AG08396 (cell line): ENCODE results near the gene GPR142.
"Not testable (repeated sequence)": the region's sequence is repeated elsewhere in the genome, so short reads cannot be mapped to it uniquely, and the experiment has no call there.

Experiments
- DNase-seq: peaks from one replicate; pipeline ENCODE4 v3.0.0; 2012; ENCODE audit warnings: low spot score, mixed read lengths

GPR142 gene

GRCh38 chr17:74393346-74393942 lies 26.1 kb downstream of the GPR142 start:
- DNase-seq = no peak

- no peak for DNase-seq
These were observed 27.1 kb downstream of the GPR142 start for GRCh38 chr17:74394275-74394950.

- no peak for DNase-seq
These were observed 27.7 kb downstream of the GPR142 start for GRCh38 chr17:74394977-74395376.

- no peak for DNase-seq
These were observed 29.3 kb downstream of the GPR142 start for GRCh38 chr17:74396567-74396966.

GRCh38 chr17:74402048-74402447 lies 34.7 kb downstream of the GPR142 start:
- DNase-seq = no peak

GRCh38 chr17:74403512-74404137 lies 36.3 kb downstream of the GPR142 start:
- no peak for DNase-seq

GRCh38 chr17:74404218-74404617 lies 36.9 kb downstream of the GPR142 start:
- no peak for DNase-seq

GRCh38 chr17:74404789-74405188 lies 37.5 kb downstream of the GPR142 start:
- no peak for DNase-seq

- DNase-seq = not testable (repeated sequence)
These were observed 38.0 kb downstream of the GPR142 start for GRCh38 chr17:74405311-74405710.

- DNase-seq = no peak
These were observed 40.1 kb downstream of the GPR142 start for GRCh38 chr17:74407384-74407783.

- no peak for DNase-seq
These were observed 41.0 kb downstream of the GPR142 start for GRCh38 chr17:74408262-74408661.

- DNase-seq = no peak
These were observed 41.5 kb downstream of the GPR142 start for GRCh38 chr17:74408815-74409214.

- no peak for DNase-seq
These were observed 42.7 kb downstream of the GPR142 start for GRCh38 chr17:74410001-74410443.

- no peak for DNase-seq
These were observed 45.3 kb downstream of the GPR142 start for GRCh38 chr17:74412581-74412980.

- no peak for DNase-seq
These were observed 46.2 kb downstream of the GPR142 start for GRCh38 chr17:74413491-74413890.

- no peak for DNase-seq
These were observed 47.2 kb downstream of the GPR142 start for GRCh38 chr17:74414510-74414909.

GRCh38 chr17:74415608-74416396 lies 48.5 kb downstream of the GPR142 start:
- DNase-seq = no peak

- DNase-seq = no peak
These were observed 50.1 kb downstream of the GPR142 start for GRCh38 chr17:74417178-74418045.

- no peak for DNase-seq
These were observed 52.7 kb downstream of the GPR142 start for GRCh38 chr17:74419928-74420411.
